ENCODE data around the gene GNG13. TPM values are rescaled to one million over a fixed set of nuclear protein-coding genes. Genes with fewer than 3 reads are reported as not detected.

The GNG13 gene
- total RNA-seq, 2 donors from 2014 or later = not detected

GRCh38 chr16:830871-831570 is 30.5 kb upstream of the GNG13 start:
- ATAC-seq (ENCODE audit: insufficient number of reproducible peaks, low FRiP score, low read depth) (no peak), DNase-seq (ENCODE audit: low spot score) (no peak)
- H3K36me3 ChIP-seq = no peaks in the 10 kb centered on the region
- no peak for TF ChIP-seq CTCF (IDR thresholded peaks at IDR 0.05)
- H3K4me3 ChIP-seq = no peak overlapping the region
- no peaks in the 10 kb centered on the region for H3K27me3 ChIP-seq (replicated peaks; ENCODE audit: insufficient read depth)
- no peaks in the 10 kb centered on the region for H3K4me1 ChIP-seq (ENCODE audit: control insufficient read depth in 1 of 2, low read depth in 2 of 2)
- H3K9me3 ChIP-seq = peaks cover 5% of the 10 kb centered on the region
- no peak overlapping the region for H3K27ac ChIP-seq

- ATAC-seq (ENCODE audit: insufficient number of reproducible peaks, low FRiP score, low read depth) (no peak), DNase-seq (ENCODE audit: low spot score) (no peak)
- H3K9me3 ChIP-seq = no peaks in the 10 kb centered on the region
- H3K36me3 ChIP-seq = no peaks in the 10 kb centered on the region
- no peaks in the 10 kb centered on the region for H3K27me3 ChIP-seq (replicated peaks; ENCODE audit: insufficient read depth)
- H3K27ac ChIP-seq = no peak overlapping the region
- no peak for TF ChIP-seq CTCF (IDR thresholded peaks at IDR 0.05)
- peaks cover 3 to 4% of the 10 kb centered on the region in 2 donors for H3K4me1 ChIP-seq (ENCODE audit: control insufficient read depth in 1 of 2, low read depth in 2 of 2)
- H3K4me3 ChIP-seq = no peak overlapping the region
These were observed 29.8 kb upstream of the GNG13 start for GRCh38 chr16:830107-830870.

GRCh38 chr16:828891-829290 is 28.4 kb upstream of the GNG13 start:
- no peak for TF ChIP-seq CTCF (IDR thresholded peaks at IDR 0.05)
- Histone ChIP-seq H3K27me3 (replicated peaks; ENCODE audit: insufficient read depth) (no peaks in the 10 kb centered on the region), H3K36me3 (no peaks in the 10 kb centered on the region), H3K9me3 (no peaks in the 10 kb centered on the region), H3K4me1 (ENCODE audit: control insufficient read depth in 1 of 2, low read depth in 2 of 2) (peaks cover 5 to 9% of the 10 kb centered on the region in 2 donors), H3K4me3 (no peak overlapping the region), H3K27ac (no peak overlapping the region)
- DNase-seq (ENCODE audit: low spot score) (no peak), ATAC-seq (ENCODE audit: insufficient number of reproducible peaks, low FRiP score, low read depth) (no peak)

GRCh38 chr16:827513-827912 is 27.0 kb upstream of the GNG13 start:
- H3K36me3 ChIP-seq = no peaks in the 10 kb centered on the region
- H3K4me1 ChIP-seq (ENCODE audit: control insufficient read depth in 1 of 2, low read depth in 2 of 2) = peaks cover 5 to 9% of the 10 kb centered on the region in 2 donors
- H3K27ac ChIP-seq = no peak overlapping the region
- no peak overlapping the region for H3K4me3 ChIP-seq
- no peaks in the 10 kb centered on the region for H3K9me3 ChIP-seq
- H3K27me3 ChIP-seq (replicated peaks; ENCODE audit: insufficient read depth) = no peaks in the 10 kb centered on the region
- ATAC-seq (ENCODE audit: insufficient number of reproducible peaks, low FRiP score, low read depth) (no peak), DNase-seq (ENCODE audit: low spot score) (no peak)
- no peak for TF ChIP-seq CTCF (IDR thresholded peaks at IDR 0.05)

GRCh38 chr16:825341-826061 is 25.0 kb upstream of the GNG13 start:
- no peak for TF ChIP-seq CTCF (IDR thresholded peaks at IDR 0.05)
- Histone ChIP-seq H3K4me3 (peak overlapping the region; percentile 25), H3K4me1 (ENCODE audit: control insufficient read depth in 1 of 2, low read depth in 2 of 2) (peaks cover 5 to 9% of the 10 kb centered on the region in 2 donors), H3K9me3 (no peaks in the 10 kb centered on the region), H3K27ac (no peak overlapping the region), H3K27me3 (replicated peaks; ENCODE audit: insufficient read depth) (no peaks in the 10 kb centered on the region), H3K36me3 (no peaks in the 10 kb centered on the region)
- DNase-seq (ENCODE audit: low spot score) (no peak), ATAC-seq (ENCODE audit: insufficient number of reproducible peaks, low FRiP score, low read depth) (no peak)

Data from thoracic aorta (tissue), 2 donors.